ENCODE data around the gene SRP14. TPM values are rescaled to one million over a fixed set of nuclear protein-coding genes. Genes with fewer than 3 reads are reported as not detected.
"Not testable (repeated sequence)": the region's sequence is repeated elsewhere in the genome, so short reads cannot be mapped to it uniquely, and the experiment has no call there.

SRP14 gene
- total RNA-seq, 3 donors from 2014 or later, result 279 to 310 (median 299) TPM

GRCh38 chr15:40040293-40040635 is 1.3 kb upstream of the SRP14 start:
- H3K27ac ChIP-seq, result peak overlapping the region in 1 of 2 donors; percentile 8
- no peak for DNase-seq (ENCODE audit: low spot score in 2 of 2)

GRCh38 chr15:40038275-40038637 is 725 bp downstream of the SRP14 start:
- Histone ChIP-seq H3K9me3 (no peaks in the 10 kb centered on the region), H3K4me3 (peak overlapping the region; percentile 77 to 98 (median 90)), H3K4me1 (peaks cover 0 to 6% of the 10 kb centered on the region in 2 donors), H3K27ac (peak overlapping the region; percentile 98 to 99), H3K36me3 (peaks cover 3% of the 10 kb centered on the region), H3K27me3 (no peaks in the 10 kb centered on the region)
- DNase-seq (ENCODE audit: low spot score in 2 of 2), result no peak
- intact Hi-C loops (cut with DNase I; ENCODE audit: low total_unique reads), result no loop called here
- TF ChIP-seq POLR2A (IDR thresholded peaks at IDR 0.05) (no peak), POLR2AphosphoS5 (IDR thresholded peaks at IDR 0.05) (no peak), CTCF (IDR thresholded peaks at IDR 0.05) (no peak)

More at GRCh38 chr15:40040293-40040635, 1.3 kb upstream of the SRP14 start:
- Histone ChIP-seq H3K27me3 (no peaks in the 10 kb centered on the region), H3K36me3 (peaks cover 3% of the 10 kb centered on the region), H3K4me1 (peaks cover 0 to 6% of the 10 kb centered on the region in 2 donors), H3K9me3 (no peaks in the 10 kb centered on the region), H3K4me3 (peak overlapping the region in 1 of 3 donors; percentile 98)
- intact Hi-C loops (cut with DNase I; ENCODE audit: low total_unique reads), result loop anchor here (10.0 kb wide), 1 partner anchor 235 kb away; no protein-coding TSS in a partner anchor
- TF ChIP-seq POLR2A (IDR thresholded peaks at IDR 0.05), result no peak
- TF ChIP-seq CTCF (IDR thresholded peaks at IDR 0.05), result no peak
- no peak for TF ChIP-seq POLR2AphosphoS5 (IDR thresholded peaks at IDR 0.05)

GRCh38 chr15:40037721-40038120 is 1.3 kb downstream of the SRP14 start:
- Histone ChIP-seq H3K4me1 (peaks cover 0 to 6% of the 10 kb centered on the region in 2 donors), H3K27me3 (no peaks in the 10 kb centered on the region), H3K27ac (peak overlapping the region; percentile 98 to 99), H3K9me3 (no peaks in the 10 kb centered on the region), H3K36me3 (peaks cover 3% of the 10 kb centered on the region), H3K4me3 (peak overlapping the region; percentile 77 to 98 (median 90))
- TF ChIP-seq POLR2AphosphoS5 (IDR thresholded peaks at IDR 0.05) (no peak), CTCF (IDR thresholded peaks at IDR 0.05) (no peak), POLR2A (IDR thresholded peaks at IDR 0.05) (no peak)
- intact Hi-C loops (cut with DNase I; ENCODE audit: low total_unique reads), result no loop called here
- no peak for DNase-seq (ENCODE audit: low spot score in 2 of 2)

GRCh38 chr15:40035182-40035581 is 3.8 kb downstream of the SRP14 start:
- H3K27me3 ChIP-seq; intact Hi-C loops (cut with DNase I; ENCODE audit: low total_unique reads); H3K36me3 ChIP-seq; H3K4me3 ChIP-seq; H3K9me3 ChIP-seq; H3K4me1 ChIP-seq; H3K27ac ChIP-seq; DNase-seq (ENCODE audit: low spot score in 2 of 2): not testable (repeated sequence)

GRCh38 chr15:40034186-40034946 is 4.6 kb downstream of the SRP14 start:
- H3K9me3 ChIP-seq, result no peaks in the 10 kb centered on the region
- no peak for TF ChIP-seq POLR2AphosphoS5 (IDR thresholded peaks at IDR 0.05)
- TF ChIP-seq CTCF (IDR thresholded peaks at IDR 0.05), result no peak
- no peak for TF ChIP-seq POLR2A (IDR thresholded peaks at IDR 0.05)
- DNase-seq (ENCODE audit: low spot score in 2 of 2), result no peak
- H3K36me3 ChIP-seq, result peaks cover 3% of the 10 kb centered on the region
- no peak overlapping the region for H3K4me3 ChIP-seq
- peaks cover 0 to 6% of the 10 kb centered on the region in 2 donors for H3K4me1 ChIP-seq
- peak overlapping the region in 1 of 2 donors; percentile 13 for H3K27ac ChIP-seq
- no peaks in the 10 kb centered on the region for H3K27me3 ChIP-seq
- intact Hi-C loops (cut with DNase I; ENCODE audit: low total_unique reads), result no loop called here
